Measurements from ENCODE around the gene PCSK1.
A peak's percentile ranks its signal among the peaks of the same experiment; 100 is the strongest.

Gene PCSK1

GRCh38 chr5:96433066-96433447, at the start of gene PCSK1:
TSS of gene PCSK1 (minus strand) at chr5:96433248. CDS start at chr5:96433042, 206 bp downstream.
- Histone ChIP-seq H3K9me3 (ENCODE audit: control insufficient read depth, insufficient read depth, low read length) (no peaks in the 10 kb centered on the region), H3K36me3 (ENCODE audit: control insufficient read depth, insufficient read depth, low read length) (no peaks in the 10 kb centered on the region), H3K4me1 (ENCODE audit: control insufficient read depth, insufficient read depth, low read length) (peaks cover 21% of the 10 kb centered on the region), H3K27ac (ENCODE audit: low read depth, low read length) (peak within 1 kb of the TSS; percentile 56), H3K4me3 (ENCODE audit: low read depth, low read length) (peak within 1 kb of the TSS; percentile 81), H3K9ac (ENCODE audit: low read depth, low read length) (peak within 1 kb of the TSS; percentile 38; the same call in 1 of the 2 replicates), H3K27me3 (ENCODE audit: control insufficient read depth, insufficient read depth, low read length) (peaks cover 62% of the 10 kb centered on the region)

GRCh38 chr5:96481867-96482266, 48.8 kb upstream of the PCSK1 start:
- H3K9ac ChIP-seq (ENCODE audit: low read depth, low read length) = no peak overlapping the region
- no peaks in the 10 kb centered on the region for H3K36me3 ChIP-seq (ENCODE audit: control insufficient read depth, insufficient read depth, low read length)
- H3K4me1 ChIP-seq (ENCODE audit: control insufficient read depth, insufficient read depth, low read length) = no peaks in the 10 kb centered on the region
- H3K9me3 ChIP-seq (ENCODE audit: control insufficient read depth, insufficient read depth, low read length) = no peaks in the 10 kb centered on the region
- H3K27me3 ChIP-seq (ENCODE audit: control insufficient read depth, insufficient read depth, low read length) = no peaks in the 10 kb centered on the region
- no peak overlapping the region for H3K4me3 ChIP-seq (ENCODE audit: low read depth, low read length)
- no peak overlapping the region for H3K27ac ChIP-seq (ENCODE audit: low read depth, low read length)

GRCh38 chr5:96481009-96481786, 48.1 kb upstream of the PCSK1 start:
- Histone ChIP-seq H3K4me1 (ENCODE audit: control insufficient read depth, insufficient read depth, low read length) (no peaks in the 10 kb centered on the region), H3K36me3 (ENCODE audit: control insufficient read depth, insufficient read depth, low read length) (no peaks in the 10 kb centered on the region)

GRCh38 chr5:96478983-96479382, 45.9 kb upstream of the PCSK1 start:
- Histone ChIP-seq H3K27ac (ENCODE audit: low read depth, low read length) (no peak overlapping the region), H3K27me3 (ENCODE audit: control insufficient read depth, insufficient read depth, low read length) (no peaks in the 10 kb centered on the region), H3K4me3 (ENCODE audit: low read depth, low read length) (no peak overlapping the region), H3K4me1 (ENCODE audit: control insufficient read depth, insufficient read depth, low read length) (no peaks in the 10 kb centered on the region), H3K9me3 (ENCODE audit: control insufficient read depth, insufficient read depth, low read length) (no peaks in the 10 kb centered on the region), H3K36me3 (ENCODE audit: control insufficient read depth, insufficient read depth, low read length) (no peaks in the 10 kb centered on the region), H3K9ac (ENCODE audit: low read depth, low read length) (no peak overlapping the region)

More at GRCh38 chr5:96481009-96481786, 48.1 kb upstream of the PCSK1 start:
- Histone ChIP-seq H3K27ac (ENCODE audit: low read depth, low read length) (no peak overlapping the region), H3K9me3 (ENCODE audit: control insufficient read depth, insufficient read depth, low read length) (no peaks in the 10 kb centered on the region), H3K27me3 (ENCODE audit: control insufficient read depth, insufficient read depth, low read length) (no peaks in the 10 kb centered on the region), H3K9ac (ENCODE audit: low read depth, low read length) (no peak overlapping the region), H3K4me3 (ENCODE audit: low read depth, low read length) (no peak overlapping the region)

- Histone ChIP-seq H3K9me3 (ENCODE audit: control insufficient read depth, insufficient read depth, low read length) (no peaks in the 10 kb centered on the region), H3K9ac (ENCODE audit: low read depth, low read length) (no peak overlapping the region), H3K27me3 (ENCODE audit: control insufficient read depth, insufficient read depth, low read length) (no peaks in the 10 kb centered on the region), H3K27ac (ENCODE audit: low read depth, low read length) (no peak overlapping the region), H3K36me3 (ENCODE audit: control insufficient read depth, insufficient read depth, low read length) (no peaks in the 10 kb centered on the region), H3K4me3 (ENCODE audit: low read depth, low read length) (no peak overlapping the region), H3K4me1 (ENCODE audit: control insufficient read depth, insufficient read depth, low read length) (peaks cover 5% of the 10 kb centered on the region; the same call in 1 of the 2 replicates)
These were observed 43.6 kb upstream of the PCSK1 start for GRCh38 chr5:96476654-96477053.

GRCh38 chr5:96474073-96474472, 41.0 kb upstream of the PCSK1 start:
- H3K9ac ChIP-seq (ENCODE audit: low read depth, low read length) = no peak overlapping the region
- peaks cover 16% of the 10 kb centered on the region for H3K4me1 ChIP-seq (ENCODE audit: control insufficient read depth, insufficient read depth, low read length)

GRCh38 chr5:96473155-96473554, 40.1 kb upstream of the PCSK1 start:
- H3K4me1 ChIP-seq (ENCODE audit: control insufficient read depth, insufficient read depth, low read length) = peaks cover 16% of the 10 kb centered on the region
- no peak overlapping the region for H3K4me3 ChIP-seq (ENCODE audit: low read depth, low read length)
- H3K9me3 ChIP-seq (ENCODE audit: control insufficient read depth, insufficient read depth, low read length) = no peaks in the 10 kb centered on the region
- H3K9ac ChIP-seq (ENCODE audit: low read depth, low read length) = no peak overlapping the region
- no peak overlapping the region for H3K27ac ChIP-seq (ENCODE audit: low read depth, low read length)
- H3K27me3 ChIP-seq (ENCODE audit: control insufficient read depth, insufficient read depth, low read length) = no peaks in the 10 kb centered on the region
- H3K36me3 ChIP-seq (ENCODE audit: control insufficient read depth, insufficient read depth, low read length) = no peaks in the 10 kb centered on the region

More at GRCh38 chr5:96474073-96474472, 41.0 kb upstream of the PCSK1 start:
- Histone ChIP-seq H3K4me3 (ENCODE audit: low read depth, low read length) (no peak overlapping the region), H3K27ac (ENCODE audit: low read depth, low read length) (no peak overlapping the region), H3K27me3 (ENCODE audit: control insufficient read depth, insufficient read depth, low read length) (no peaks in the 10 kb centered on the region), H3K9me3 (ENCODE audit: control insufficient read depth, insufficient read depth, low read length) (no peaks in the 10 kb centered on the region), H3K36me3 (ENCODE audit: control insufficient read depth, insufficient read depth, low read length) (no peaks in the 10 kb centered on the region)

- no peak overlapping the region for H3K4me3 ChIP-seq (ENCODE audit: low read depth, low read length)
- no peak overlapping the region for H3K9ac ChIP-seq (ENCODE audit: low read depth, low read length)
- peaks cover 16% of the 10 kb centered on the region for H3K4me1 ChIP-seq (ENCODE audit: control insufficient read depth, insufficient read depth, low read length)
- H3K9me3 ChIP-seq (ENCODE audit: control insufficient read depth, insufficient read depth, low read length) = no peaks in the 10 kb centered on the region
- no peaks in the 10 kb centered on the region for H3K27me3 ChIP-seq (ENCODE audit: control insufficient read depth, insufficient read depth, low read length)
- H3K36me3 ChIP-seq (ENCODE audit: control insufficient read depth, insufficient read depth, low read length) = no peaks in the 10 kb centered on the region
- H3K27ac ChIP-seq (ENCODE audit: low read depth, low read length) = no peak overlapping the region
These were observed 37.7 kb upstream of the PCSK1 start for GRCh38 chr5:96470785-96471184.

- no peak overlapping the region for H3K27ac ChIP-seq (ENCODE audit: low read depth, low read length)
- H3K4me1 ChIP-seq (ENCODE audit: control insufficient read depth, insufficient read depth, low read length) = peaks cover 16% of the 10 kb centered on the region
- H3K36me3 ChIP-seq (ENCODE audit: control insufficient read depth, insufficient read depth, low read length) = no peaks in the 10 kb centered on the region
- H3K4me3 ChIP-seq (ENCODE audit: low read depth, low read length) = no peak overlapping the region
- no peaks in the 10 kb centered on the region for H3K27me3 ChIP-seq (ENCODE audit: control insufficient read depth, insufficient read depth, low read length)
- no peak overlapping the region for H3K9ac ChIP-seq (ENCODE audit: low read depth, low read length)
- no peaks in the 10 kb centered on the region for H3K9me3 ChIP-seq (ENCODE audit: control insufficient read depth, insufficient read depth, low read length)
These were observed 35.9 kb upstream of the PCSK1 start for GRCh38 chr5:96468956-96469355.

GRCh38 chr5:96463091-96463490, 30.0 kb upstream of the PCSK1 start:
- Histone ChIP-seq H3K4me3 (ENCODE audit: low read depth, low read length) (no peak overlapping the region), H3K9me3 (ENCODE audit: control insufficient read depth, insufficient read depth, low read length) (no peaks in the 10 kb centered on the region), H3K36me3 (ENCODE audit: control insufficient read depth, insufficient read depth, low read length) (no peaks in the 10 kb centered on the region), H3K27me3 (ENCODE audit: control insufficient read depth, insufficient read depth, low read length) (no peaks in the 10 kb centered on the region), H3K27ac (ENCODE audit: low read depth, low read length) (no peak overlapping the region), H3K4me1 (ENCODE audit: control insufficient read depth, insufficient read depth, low read length) (no peaks in the 10 kb centered on the region), H3K9ac (ENCODE audit: low read depth, low read length) (no peak overlapping the region)

- Histone ChIP-seq H3K9me3 (ENCODE audit: control insufficient read depth, insufficient read depth, low read length) (no peaks in the 10 kb centered on the region), H3K27me3 (ENCODE audit: control insufficient read depth, insufficient read depth, low read length) (no peaks in the 10 kb centered on the region), H3K4me3 (ENCODE audit: low read depth, low read length) (no peak overlapping the region), H3K27ac (ENCODE audit: low read depth, low read length) (no peak overlapping the region), H3K4me1 (ENCODE audit: control insufficient read depth, insufficient read depth, low read length) (no peaks in the 10 kb centered on the region), H3K9ac (ENCODE audit: low read depth, low read length) (no peak overlapping the region), H3K36me3 (ENCODE audit: control insufficient read depth, insufficient read depth, low read length) (no peaks in the 10 kb centered on the region)
These were observed 26.5 kb upstream of the PCSK1 start for GRCh38 chr5:96459313-96460121.

All from HUES48 (cell line).